H9 (cell line): ENCODE data around the gene CDKAL1. TPM values are rescaled to one million over a fixed set of nuclear protein-coding genes. Genes with fewer than 3 reads are reported as not detected.

Experiments used
- DNase-seq: peaks from one replicate; pipeline ENCODE4 v3.0.0-alpha.2; 2017
- H2AFZ ChIP-seq: one replicate; pipeline ENCODE4 v1.6.1; 2013; ENCODE audit warnings: mild to moderate bottlenecking, low read length, control low read depth, moderate library complexity
- H2AK5ac ChIP-seq: 2 replicates; pipeline ENCODE4 v1.6.1; 2013; ENCODE audit warnings: low read length, control low read depth, mixed read lengths; ENCODE audit not compliant: insufficient read length
- H2BK120ac ChIP-seq: one replicate; pipeline ENCODE4 v1.6.1; 2013; ENCODE audit warnings: low read depth, mild to moderate bottlenecking, low read length, control low read depth, inconsistent platforms; ENCODE audit not compliant: poor library complexity, severe bottlenecking
- H2BK12ac ChIP-seq: 2 replicates; pipeline ENCODE4 v1.6.1; 2013; ENCODE audit warnings: low read length, control low read depth, mixed read lengths, low read depth; ENCODE audit not compliant: insufficient read length
- H2BK15ac ChIP-seq: 2 replicates; pipeline ENCODE4 v1.6.1; 2013; ENCODE audit warnings: low read depth, low read length, control low read depth
- H2BK20ac ChIP-seq: one replicate; pipeline ENCODE4 v1.6.1; 2013; ENCODE audit warnings: low read depth, mild to moderate bottlenecking, low read length, control low read depth, inconsistent platforms; ENCODE audit not compliant: poor library complexity, severe bottlenecking
- H2BK5ac ChIP-seq: 2 replicates; pipeline ENCODE4 v1.6.1; 2013; ENCODE audit warnings: low read length, control low read depth, mixed read lengths; ENCODE audit not compliant: insufficient read length
- H3K14ac ChIP-seq: 2 replicates; pipeline ENCODE4 v1.6.1; 2013; ENCODE audit warnings: low read length, control low read depth; ENCODE audit not compliant: insufficient read depth
- H3K18ac ChIP-seq: 2 replicates; pipeline ENCODE4 v1.6.1; 2013; ENCODE audit warnings: low read depth, mild to moderate bottlenecking, mixed read lengths, low read length, control low read depth; ENCODE audit not compliant: insufficient read length
- H3K23ac ChIP-seq: 2 replicates; pipeline ENCODE4 v1.6.1; 2013; ENCODE audit warnings: low read length, control low read depth, mixed read lengths, low read depth; ENCODE audit not compliant: insufficient read length
- H3K23me2 ChIP-seq: 2 replicates; pipeline ENCODE4 v1.6.1; 2013; ENCODE audit warnings: low read depth, mild to moderate bottlenecking, mixed read lengths, low read length, control low read depth; ENCODE audit not compliant: insufficient read length, poor library complexity, severe bottlenecking
- H3K27ac ChIP-seq: 2 replicates; pipeline ENCODE4 v1.5.1; 2013; ENCODE audit warnings: low read length, control low read depth, mixed read lengths, low read depth; ENCODE audit not compliant: insufficient read length
- H3K27me3 ChIP-seq: 2 replicates; pipeline ENCODE4 v1.6.1; 2013; ENCODE audit warnings: low read length, control low read depth, inconsistent platforms; ENCODE audit not compliant: insufficient read depth
- H3K4ac ChIP-seq: 2 replicates; pipeline ENCODE4 v1.6.1; 2013; ENCODE audit warnings: low read depth, mild to moderate bottlenecking, control low read depth, inconsistent platforms, low read length, moderate library complexity
- H3K4me1 ChIP-seq: 2 replicates; pipeline ENCODE4 v1.6.1; 2013; ENCODE audit warnings: low read length, control low read depth, inconsistent platforms; ENCODE audit not compliant: insufficient read depth
- H3K4me2 ChIP-seq: 2 replicates; pipeline ENCODE4 v1.6.1; 2013; ENCODE audit warnings: low read length, control low read depth, mixed read lengths; ENCODE audit not compliant: insufficient read length, insufficient read depth
- H3K56ac ChIP-seq: 2 replicates; pipeline ENCODE4 v1.6.1; 2013; ENCODE audit warnings: low read depth, mild to moderate bottlenecking, mixed read lengths, low read length, control low read depth; ENCODE audit not compliant: insufficient read length
- H3K79me1 ChIP-seq: 2 replicates; pipeline ENCODE4 v1.6.1; 2013; ENCODE audit warnings: low read depth, mild to moderate bottlenecking, moderate library complexity, low read length, control low read depth, inconsistent platforms; ENCODE audit not compliant: insufficient read depth, poor library complexity, severe bottlenecking
- H3K79me2 ChIP-seq: 2 replicates; pipeline ENCODE4 v1.6.1; 2013; ENCODE audit warnings: low read length, control low read depth, inconsistent platforms; ENCODE audit not compliant: insufficient read depth
- H3K9ac ChIP-seq: 2 replicates; pipeline ENCODE4 v1.6.1; 2013; ENCODE audit warnings: low read length, control low read depth, mixed read lengths; ENCODE audit not compliant: insufficient read length; ENCODE audit errors: extremely low read depth
- H3K9me3 ChIP-seq: one replicate; pipeline ENCODE4 v1.6.1; 2013; ENCODE audit warnings: low read depth, low read length, inconsistent platforms; ENCODE audit not compliant: control insufficient read depth
- H3T11ph ChIP-seq: one replicate; pipeline ENCODE4 v1.6.1; 2013; ENCODE audit warnings: mild to moderate bottlenecking, low read length, control low read depth, inconsistent platforms
- H4K20me1 ChIP-seq: one replicate; pipeline ENCODE4 v1.6.1; 2013; ENCODE audit not compliant: control insufficient read depth, insufficient read length, insufficient read depth
- H4K5ac ChIP-seq: 2 replicates; pipeline ENCODE4 v1.6.1; 2013; ENCODE audit warnings: low read depth, mild to moderate bottlenecking, mixed read lengths, low read length, control low read depth; ENCODE audit not compliant: insufficient read length
- H4K8ac ChIP-seq: replicated peaks from 2 replicates; pipeline ENCODE4 v1.6.1; 2013; ENCODE audit warnings: low read length, control low read depth, mixed read lengths, low read depth; ENCODE audit not compliant: insufficient read length
- H4K91ac ChIP-seq: 2 replicates; pipeline ENCODE4 v1.6.1; 2013; ENCODE audit warnings: low read depth, mild to moderate bottlenecking, moderate library complexity, mixed read lengths, low read length, control low read depth; ENCODE audit not compliant: insufficient read length
- H3K27ac Mint-ChIP-seq, 3 experiments: 2 replicates in 2 of 3; 3 replicates in 1 of 3; pipeline ENCODE4 v1.8.0; 2020 to 2021; ENCODE audit warnings: mixed read lengths in 3 of 3, mild to moderate bottlenecking in 1 of 3, moderate library complexity in 1 of 3
- H3K27me3 Mint-ChIP-seq: 2 replicates; pipeline ENCODE4 v1.8.0; 2021; ENCODE audit warnings: low read depth, mild to moderate bottlenecking, moderate library complexity, mixed read lengths
- H3K36me3 Mint-ChIP-seq, 3 experiments: 2 replicates in 2 of 3; 3 replicates in 1 of 3; pipeline ENCODE4 v1.8.0; 2020 to 2021; ENCODE audit warnings: low read depth in 3 of 3, mixed read lengths in 3 of 3; ENCODE audit not compliant: insufficient read depth in 1 of 3
- H3K4me1 Mint-ChIP-seq, 2 experiments: 2 replicates each; pipeline ENCODE4 v1.8.0; 2020; ENCODE audit warnings: mixed read lengths in 2 of 2
- H3K4me3 Mint-ChIP-seq, 2 experiments: 2 replicates in 1 of 2; 3 replicates in 1 of 2; pipeline ENCODE4 v1.8.0; 2020 to 2021; ENCODE audit warnings: mild to moderate bottlenecking in 2 of 2, mixed read lengths in 2 of 2, moderate library complexity in 1 of 2
- H3K9me3 Mint-ChIP-seq, 2 experiments: 2 replicates in 1 of 2; 3 replicates in 1 of 2; pipeline ENCODE4 v1.8.0; 2020; ENCODE audit warnings: mild to moderate bottlenecking in 2 of 2, mixed read lengths in 2 of 2, moderate library complexity in 1 of 2
- WGBS: extraction: QIAGEN DNeasy Blood & Tissue Kit; methylation state at CpG from one replicate; pipeline ENCODE4 v1.1.7; 2013; ENCODE audit warnings: missing lambda C conversion rate, low lambda C conversion rate, mixed read lengths; ENCODE audit not compliant: insufficient read length; ENCODE audit errors: extremely low coverage; 5-methylcytosine and 5-hydroxymethylcytosine counted together
- total RNA-seq: library from RNA; stranded (reverse); gene quantifications from 2 replicates; pipeline ENCODE4 v1.2.1, GENCODE V29; 2021
- TF ChIP-seq, protein P1 (sequence below): fragments of 200-600 bp; sonication (generic); conservative IDR thresholded peaks from 3 replicates; pipeline ENCODE4 v1.8.0; 2021; ENCODE audit warnings: antibody characterized with exemption, mild to moderate bottlenecking

The CDKAL1 gene
- total RNA-seq, 1 experiment from 2014 or later = 23.0 TPM

DNA sequence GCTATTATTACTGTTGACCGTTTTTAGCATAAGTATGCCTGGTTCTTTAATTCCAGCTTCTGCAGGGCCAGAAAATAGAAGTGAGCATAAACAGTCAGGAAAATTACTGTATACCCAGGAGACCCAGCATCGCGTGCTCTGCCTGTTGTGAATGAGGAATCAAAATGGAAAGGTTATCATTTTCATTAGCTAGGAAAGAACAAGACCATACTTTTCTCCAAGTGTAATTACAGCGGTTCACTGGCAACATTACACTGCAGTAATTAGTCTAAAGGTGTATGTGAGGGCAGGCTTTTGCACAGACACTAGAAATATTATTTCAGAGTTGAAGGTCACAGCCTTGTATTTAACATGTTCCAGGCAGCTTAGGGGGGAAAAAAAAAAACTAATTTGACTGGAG lies 655.5 kb downstream of the CDKAL1 start:
- H3K4me1 ChIP-seq = peaks cover 12% of the 10 kb centered on the region; the same call in 1 of the 2 replicates
- H3K4ac ChIP-seq = no peak overlapping the region
- H3K14ac ChIP-seq = no peak overlapping the region
- Mint-ChIP-seq H3K36me3 (peaks cover 6 to 14% (median 10%) of the 10 kb centered on the region in 3 experiments; a peak in 6 of 7 replicates), H3K4me3 (no peak overlapping the region), H3K9me3 (peaks cover 6 to 14% of the 10 kb centered on the region in 2 experiments; a peak in 4 of 5 replicates), H3K27ac (no peak overlapping the region), H3K27me3 (no peaks in the 10 kb centered on the region), H3K4me1 (peaks cover 46 to 53% of the 10 kb centered on the region in 2 experiments)
- H3K23ac ChIP-seq = no peak overlapping the region
- no peaks in the 10 kb centered on the region for H4K20me1 ChIP-seq
- H3T11ph ChIP-seq = no peak overlapping the region
- no peak overlapping the region for H2AK5ac ChIP-seq
- no peak overlapping the region for H3K4me2 ChIP-seq
- no peaks in the 10 kb centered on the region for H3K27me3 ChIP-seq
- H3K27ac ChIP-seq = no peak overlapping the region
- no peak overlapping the region for H3K18ac ChIP-seq
- no CpG with 5 or more reads among the region's 4 CpGs for WGBS
- no peak overlapping the region for H2BK12ac ChIP-seq
- no peaks in the 10 kb centered on the region for H3K9me3 ChIP-seq
- H4K91ac ChIP-seq = no peak overlapping the region
- H2BK120ac ChIP-seq = no peak overlapping the region
- no peaks in the 10 kb centered on the region for H3K79me1 ChIP-seq
- H2AFZ ChIP-seq = no peak overlapping the region
- TF ChIP-seq, protein P1, sequence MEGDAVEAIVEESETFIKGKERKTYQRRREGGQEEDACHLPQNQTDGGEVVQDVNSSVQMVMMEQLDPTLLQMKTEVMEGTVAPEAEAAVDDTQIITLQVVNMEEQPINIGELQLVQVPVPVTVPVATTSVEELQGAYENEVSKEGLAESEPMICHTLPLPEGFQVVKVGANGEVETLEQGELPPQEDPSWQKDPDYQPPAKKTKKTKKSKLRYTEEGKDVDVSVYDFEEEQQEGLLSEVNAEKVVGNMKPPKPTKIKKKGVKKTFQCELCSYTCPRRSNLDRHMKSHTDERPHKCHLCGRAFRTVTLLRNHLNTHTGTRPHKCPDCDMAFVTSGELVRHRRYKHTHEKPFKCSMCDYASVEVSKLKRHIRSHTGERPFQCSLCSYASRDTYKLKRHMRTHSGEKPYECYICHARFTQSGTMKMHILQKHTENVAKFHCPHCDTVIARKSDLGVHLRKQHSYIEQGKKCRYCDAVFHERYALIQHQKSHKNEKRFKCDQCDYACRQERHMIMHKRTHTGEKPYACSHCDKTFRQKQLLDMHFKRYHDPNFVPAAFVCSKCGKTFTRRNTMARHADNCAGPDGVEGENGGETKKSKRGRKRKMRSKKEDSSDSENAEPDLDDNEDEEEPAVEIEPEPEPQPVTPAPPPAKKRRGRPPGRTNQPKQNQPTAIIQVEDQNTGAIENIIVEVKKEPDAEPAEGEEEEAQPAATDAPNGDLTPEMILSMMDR = no peak
- no peak overlapping the region for H2BK5ac ChIP-seq
- no peak overlapping the region for H2BK15ac ChIP-seq
- no peak overlapping the region for H4K8ac ChIP-seq
- no peaks in the 10 kb centered on the region for H3K79me2 ChIP-seq
- no peak overlapping the region for H2BK20ac ChIP-seq
- H3K23me2 ChIP-seq = no peaks in the 10 kb centered on the region
- H3K9ac ChIP-seq = no peak overlapping the region
- no peak for DNase-seq
- no peak overlapping the region for H4K5ac ChIP-seq
- H3K56ac ChIP-seq = no peak overlapping the region
